GM21381 (cell line): ENCODE results near the gene SCFD2.

Experiments
- ATAC-seq: cut with Tn5 transposase; IDR thresholded peaks from one replicate; pipeline ENCODE4 v1.9.1; 2021; ENCODE audit warnings: mild to moderate bottlenecking, moderate library complexity; ENCODE audit not compliant: unreplicated experiment

Gene SCFD2

DNA sequence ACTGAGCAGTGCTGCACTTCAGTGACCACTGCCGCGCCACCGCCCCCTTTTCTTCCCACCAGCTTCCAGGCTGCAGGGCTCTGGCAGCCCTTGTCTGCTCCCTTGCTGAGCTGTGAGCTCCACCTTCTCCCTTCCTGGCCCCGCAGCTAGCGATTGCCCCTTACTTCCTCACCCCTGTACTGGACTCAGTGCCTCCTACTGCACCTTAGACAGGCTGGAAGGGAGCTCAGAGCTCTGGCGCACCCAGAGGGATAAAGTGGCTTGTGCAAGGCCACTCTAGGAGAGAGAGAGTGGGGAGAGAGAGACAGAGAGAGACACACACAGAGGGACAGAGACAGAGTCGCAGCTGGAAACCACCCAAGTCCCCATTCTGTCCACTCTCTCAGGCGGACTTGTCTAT, 497.7 kb downstream of the SCFD2 start:
- no peak for ATAC-seq

- no peak for ATAC-seq
Measured at GRCh38 chr4:52867163-52867562, 498.7 kb downstream of the SCFD2 start.

- ATAC-seq, result no peak
Measured at GRCh38 chr4:52866734-52867133, 499.1 kb downstream of the SCFD2 start.

DNA sequence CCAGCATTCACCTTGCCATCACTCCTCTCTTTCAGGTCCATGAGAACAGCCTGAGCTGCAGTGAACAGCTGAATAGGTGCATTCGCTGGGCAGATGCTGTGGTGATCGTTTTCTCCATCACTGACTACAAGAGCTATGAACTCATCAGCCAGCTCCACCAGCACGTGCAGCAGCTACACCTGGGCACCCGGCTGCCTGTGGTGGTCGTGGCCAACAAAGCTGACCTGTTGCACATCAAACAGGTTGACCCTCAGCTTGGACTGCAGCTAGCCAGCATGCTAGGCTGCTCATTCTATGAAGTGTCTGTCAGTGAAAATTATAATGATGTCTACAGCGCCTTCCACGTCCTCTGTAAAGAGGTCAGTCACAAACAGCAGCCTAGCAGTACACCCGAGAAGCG, 500.6 kb downstream of the SCFD2 start:
- no peak for ATAC-seq

DNA sequence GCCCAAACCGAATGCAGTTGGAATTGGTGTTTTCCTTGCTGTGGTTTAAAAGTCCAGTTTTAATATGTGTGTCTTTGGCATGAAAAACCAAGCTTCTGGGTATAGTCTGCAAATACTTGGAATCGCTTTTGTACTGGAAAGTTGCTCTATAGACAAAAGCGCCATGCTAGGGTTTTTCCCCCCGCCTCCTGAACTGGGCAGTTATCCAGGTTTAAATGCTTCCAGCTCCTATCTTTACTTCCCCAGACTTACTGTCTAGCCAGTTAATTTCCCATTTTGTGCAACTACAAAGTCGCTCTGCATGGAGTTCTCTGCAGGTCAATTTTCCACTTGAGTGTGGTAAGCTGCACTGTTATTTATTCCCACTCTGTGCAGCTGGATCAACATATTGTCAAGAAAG, 501.1 kb downstream of the SCFD2 start:
- ATAC-seq, result no peak

DNA sequence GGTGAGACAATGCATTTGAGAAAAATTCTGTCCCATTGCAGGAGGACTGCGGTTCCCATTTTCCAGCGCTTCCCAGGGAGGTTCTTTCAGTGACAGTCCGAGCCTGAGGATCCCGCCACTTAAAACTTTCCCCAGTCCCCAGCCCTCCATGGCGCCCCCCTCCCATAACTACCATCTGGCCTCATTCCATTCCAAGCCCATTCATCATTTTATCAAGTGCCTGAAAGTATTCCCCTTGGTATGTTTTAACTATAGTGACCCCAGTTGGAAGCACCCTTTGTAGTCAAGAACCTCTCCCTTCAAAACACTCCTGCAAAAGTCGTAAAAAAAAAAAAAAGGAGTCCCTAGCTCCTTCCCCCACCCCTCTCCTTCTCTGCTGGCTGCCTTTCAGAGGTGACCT, 502.5 kb downstream of the SCFD2 start:
- ATAC-seq, result no peak

DNA sequence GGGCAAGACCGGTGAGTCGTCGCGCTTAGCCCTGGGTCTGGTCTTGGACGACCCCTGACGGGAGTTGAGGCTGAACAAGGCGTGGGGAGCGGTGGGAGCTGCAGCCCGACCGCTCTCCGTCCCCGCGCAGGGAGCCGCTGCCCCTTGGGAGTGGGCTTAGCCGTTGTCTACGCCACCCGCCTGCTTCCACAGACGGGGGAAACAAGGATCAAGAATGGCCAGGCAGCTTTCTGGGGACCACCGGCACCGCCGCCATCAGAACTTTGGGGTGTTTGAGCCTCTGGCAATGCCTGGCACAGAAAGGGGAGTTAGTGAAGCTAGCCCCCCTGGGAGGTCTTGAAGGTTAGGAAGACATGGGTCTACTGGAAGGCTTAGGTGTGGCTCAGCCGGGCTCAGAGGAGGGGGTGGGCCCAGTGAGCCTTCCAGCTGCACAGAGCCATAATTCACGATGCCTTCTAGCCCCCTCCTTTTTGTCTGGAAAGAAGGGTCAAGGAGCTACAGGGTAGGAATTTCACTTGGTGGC, 503.2 kb downstream of the SCFD2 start:
- ATAC-seq, result no peak

DNA sequence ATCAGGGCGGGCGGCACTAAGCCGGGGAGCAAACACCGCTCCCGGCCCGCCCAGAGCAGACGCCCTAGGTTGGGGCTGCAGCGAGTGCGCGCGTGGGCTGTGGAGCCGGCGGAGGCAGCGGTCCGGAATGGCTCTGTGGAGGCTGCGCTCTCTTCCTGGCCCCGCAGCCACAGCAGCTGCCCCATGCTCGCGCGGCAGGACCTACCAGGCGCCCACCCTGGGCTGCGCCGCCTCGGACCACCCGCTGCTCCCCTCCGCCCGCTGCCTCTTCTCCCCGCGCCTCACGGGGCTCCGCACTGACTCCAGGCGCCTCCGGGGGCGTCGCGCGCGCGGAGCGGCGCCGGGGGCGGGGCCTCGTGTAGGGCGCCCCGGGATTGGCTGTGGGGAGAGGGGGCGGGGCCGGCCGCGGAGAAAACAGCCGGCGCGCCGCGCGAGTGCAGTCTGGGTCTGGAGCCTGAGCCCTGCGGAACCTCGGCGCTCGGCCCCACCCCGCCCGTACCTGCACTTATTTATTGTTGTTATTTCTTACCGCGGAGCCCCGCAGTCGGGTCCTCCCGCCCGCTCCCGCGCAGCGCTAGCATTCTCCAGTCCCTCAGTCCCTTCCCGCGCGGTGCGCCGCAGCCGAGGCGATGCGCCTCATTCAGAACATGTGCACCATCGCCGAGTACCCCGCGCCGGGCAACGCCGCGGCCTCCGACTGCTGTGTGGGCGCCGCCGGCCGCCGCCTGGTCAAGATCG, 503.8 kb downstream of the SCFD2 start, which contains the start of gene RASL11B:
TSS of gene RASL11B (plus strand) at position 439 of the 738 bp plus-strand sequence. CDS start at position 630, 191 bp downstream.
- ATAC-seq, result peak; percentile 100

- ATAC-seq, result no peak
Measured at GRCh38 chr4:52861171-52861823, 504.6 kb downstream of the SCFD2 start.

DNA sequence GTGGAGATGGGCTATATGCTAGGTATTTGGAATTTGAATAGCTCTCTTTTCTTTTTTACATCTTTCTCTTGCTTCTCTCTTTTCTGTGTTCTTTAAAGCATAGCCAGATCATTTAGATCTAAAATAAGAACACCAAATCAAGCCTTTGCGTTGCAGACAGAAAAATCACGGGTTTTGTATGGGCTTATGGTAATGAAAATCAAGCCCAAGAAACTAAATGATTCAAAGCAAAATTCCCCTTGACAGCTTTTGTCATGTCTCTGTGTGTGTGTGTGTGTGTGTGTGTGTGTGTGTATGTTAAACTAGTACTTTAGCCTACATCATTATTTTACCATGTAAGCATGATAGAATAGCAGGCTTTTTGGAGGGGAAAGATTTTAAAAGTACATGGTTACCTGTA, 505.5 kb downstream of the SCFD2 start:
- no peak for ATAC-seq

GRCh38 chr4:52856801-52857200, 509.1 kb downstream of the SCFD2 start:
- ATAC-seq, result no peak

DNA sequence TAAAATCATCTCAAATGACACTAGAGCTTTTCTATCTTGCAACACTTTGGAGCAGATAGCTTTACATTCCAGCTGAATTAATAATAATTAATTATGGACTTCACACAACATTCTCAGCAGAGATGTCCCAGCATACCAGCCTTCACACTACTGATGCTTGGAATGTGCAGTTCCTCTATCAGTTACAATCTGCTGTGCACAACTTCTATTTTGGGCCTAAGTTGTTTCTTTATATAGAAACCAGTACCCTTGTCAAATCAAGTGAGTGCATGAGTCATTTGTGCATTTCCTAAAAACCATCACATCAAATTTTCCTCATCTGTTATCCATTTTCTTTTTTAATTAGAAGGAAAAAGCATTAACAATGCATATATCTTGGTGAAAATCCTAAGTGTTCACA, 512.5 kb downstream of the SCFD2 start:
- ATAC-seq, result no peak

- ATAC-seq, result no peak
Measured at GRCh38 chr4:52852711-52853110, 513.1 kb downstream of the SCFD2 start.

DNA sequence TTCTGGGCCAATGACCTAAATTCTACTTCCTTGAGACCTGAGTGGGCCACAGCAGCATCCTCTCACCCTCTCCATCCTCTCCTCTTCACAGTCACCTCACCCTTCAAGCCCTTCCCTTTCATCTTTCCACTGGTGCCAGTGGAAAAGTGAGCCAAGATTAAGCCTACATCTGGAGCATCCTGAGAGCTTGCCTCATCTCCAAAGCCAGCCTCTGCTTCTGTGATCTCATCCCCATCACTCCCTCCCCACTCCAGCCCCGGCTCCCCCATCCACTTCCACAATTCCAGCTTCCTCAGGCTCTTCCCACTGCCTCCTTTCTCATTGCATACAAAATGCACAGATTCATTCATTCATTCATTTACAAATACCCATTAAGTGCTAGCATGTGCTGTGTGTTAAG, 513.8 kb downstream of the SCFD2 start:
- ATAC-seq, result no peak

GRCh38 chr4:52850406-52851124, 515.3 kb downstream of the SCFD2 start:
- ATAC-seq, result no peak

DNA sequence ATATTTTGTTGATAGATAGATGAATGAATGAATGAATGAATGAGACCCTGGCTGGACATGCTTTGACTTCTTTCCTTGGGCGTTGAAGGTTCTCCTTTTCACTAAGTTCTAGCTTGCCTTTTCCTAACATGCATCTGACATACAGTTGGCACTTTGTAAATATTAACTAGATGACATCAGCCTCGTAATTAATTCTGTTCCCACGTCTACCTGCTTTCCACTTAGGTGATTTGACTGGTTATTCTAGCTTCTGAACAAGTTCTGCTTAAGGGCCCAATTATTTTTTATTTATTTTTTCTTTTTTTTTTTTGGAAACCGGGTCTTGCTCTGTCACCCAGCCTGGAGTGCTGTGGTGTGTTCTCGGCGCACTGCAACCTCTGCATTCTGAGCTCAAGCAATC, 517.6 kb downstream of the SCFD2 start:
- no peak for ATAC-seq

GRCh38 chr4:52846502-52846901, 519.4 kb downstream of the SCFD2 start:
- no peak for ATAC-seq

GRCh38 chr4:52844596-52844995, 521.3 kb downstream of the SCFD2 start:
- no peak for ATAC-seq

- ATAC-seq, result no peak
Measured at GRCh38 chr4:52843958-52844357, 521.9 kb downstream of the SCFD2 start.

GRCh38 chr4:52843351-52843750, 522.5 kb downstream of the SCFD2 start:
- no peak for ATAC-seq

- no peak for ATAC-seq
Measured at GRCh38 chr4:52842792-52843191, 523.1 kb downstream of the SCFD2 start.
